Measurements from ENCODE around the gene CCDC8.

- no peak for TF ChIP-seq POLR2A (IDR thresholded peaks at IDR 0.05)
- no peak for TF ChIP-seq CTCF (IDR thresholded peaks at IDR 0.05)
- no peak for TF ChIP-seq EP300 (IDR thresholded peaks at IDR 0.05)
These were observed 31.5 kb downstream of the CCDC8 start for GRCh38 chr19:46381756-46382345.

Measured in tibial nerve (tissue), 4 donors.